Vagina (tissue), 2 donors: ENCODE measurements around the gene TNS1.

Experiments
- POLR2A ChIP-seq, 2 donors: fragments of 450-650 bp; IDR thresholded peaks; one replicate each; pipeline ENCODE4 v1.6.1; 2017; ENCODE audit warnings: antibody characterized with exemption in 2 of 2, mild to moderate bottlenecking in 2 of 2, moderate library complexity in 2 of 2
- POLR2AphosphoS5 ChIP-seq, 2 donors: sonication (generic); formaldehyde crosslinking; IDR thresholded peaks; one replicate each; pipeline ENCODE4 v1.9.0; 2017; ENCODE audit warnings: antibody characterized with exemption in 2 of 2, mild to moderate bottlenecking in 2 of 2, low read depth in 1 of 2; ENCODE audit not compliant: insufficient read depth in 1 of 2
- TF ChIP-seq, protein P1 (sequence below), 3 experiments: fragments of 450-650 bp in 2 of 3; fragments of 200-600 bp in 1 of 3; sonication (generic) in 1 of 3; IDR thresholded peaks; one replicate each; pipeline ENCODE4 v1.5.1; 2017 to 2019; ENCODE audit warnings: antibody characterized with exemption in 3 of 3, mild to moderate bottlenecking in 2 of 3, moderate library complexity in 2 of 3

DNA sequence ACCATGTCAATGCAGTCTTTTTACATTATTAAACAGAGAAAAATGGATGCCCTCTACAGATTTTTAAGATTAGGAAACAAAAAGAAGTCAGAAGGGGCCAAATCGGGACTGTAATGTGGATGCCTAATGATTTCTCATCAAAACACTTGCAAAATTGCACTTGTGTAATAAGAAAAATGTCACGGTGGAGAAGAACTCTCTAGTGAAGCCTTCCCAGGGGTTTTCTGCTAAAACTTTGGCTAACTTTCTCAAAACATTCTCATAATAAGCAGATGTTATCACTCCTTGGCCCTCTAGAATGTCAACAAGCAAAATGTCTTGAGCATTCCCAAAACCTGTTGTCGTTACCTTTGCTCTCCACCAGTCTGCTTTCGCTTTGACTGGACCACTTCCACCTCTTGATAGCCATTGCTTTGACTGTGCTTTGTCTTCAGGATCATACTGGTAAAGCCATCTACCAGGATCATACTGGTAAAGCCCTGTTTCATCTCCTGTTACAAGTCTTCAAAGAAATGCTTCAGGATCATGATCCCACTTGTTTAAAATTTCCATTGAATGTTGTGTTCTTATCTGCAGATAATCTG is 226.8 kb downstream of the TNS1 start:
- TF ChIP-seq, protein P1, sequence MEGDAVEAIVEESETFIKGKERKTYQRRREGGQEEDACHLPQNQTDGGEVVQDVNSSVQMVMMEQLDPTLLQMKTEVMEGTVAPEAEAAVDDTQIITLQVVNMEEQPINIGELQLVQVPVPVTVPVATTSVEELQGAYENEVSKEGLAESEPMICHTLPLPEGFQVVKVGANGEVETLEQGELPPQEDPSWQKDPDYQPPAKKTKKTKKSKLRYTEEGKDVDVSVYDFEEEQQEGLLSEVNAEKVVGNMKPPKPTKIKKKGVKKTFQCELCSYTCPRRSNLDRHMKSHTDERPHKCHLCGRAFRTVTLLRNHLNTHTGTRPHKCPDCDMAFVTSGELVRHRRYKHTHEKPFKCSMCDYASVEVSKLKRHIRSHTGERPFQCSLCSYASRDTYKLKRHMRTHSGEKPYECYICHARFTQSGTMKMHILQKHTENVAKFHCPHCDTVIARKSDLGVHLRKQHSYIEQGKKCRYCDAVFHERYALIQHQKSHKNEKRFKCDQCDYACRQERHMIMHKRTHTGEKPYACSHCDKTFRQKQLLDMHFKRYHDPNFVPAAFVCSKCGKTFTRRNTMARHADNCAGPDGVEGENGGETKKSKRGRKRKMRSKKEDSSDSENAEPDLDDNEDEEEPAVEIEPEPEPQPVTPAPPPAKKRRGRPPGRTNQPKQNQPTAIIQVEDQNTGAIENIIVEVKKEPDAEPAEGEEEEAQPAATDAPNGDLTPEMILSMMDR (IDR thresholded peaks at IDR 0.05): no peak
- no peak for TF ChIP-seq POLR2A (IDR thresholded peaks at IDR 0.05)
- no peak for TF ChIP-seq POLR2AphosphoS5 (IDR thresholded peaks at IDR 0.05; ENCODE audit: insufficient read depth in 1 of 2, low read depth in 1 of 2)
